HG02840 (cell line): ENCODE data around the gene IQGAP2.

Source experiments
- ATAC-seq: cut with Tn5 transposase; IDR thresholded peaks from one replicate; pipeline ENCODE4 v1.9.1; 2021; ENCODE audit warnings: mild to moderate bottlenecking, moderate library complexity, moderate number of reproducible peaks; ENCODE audit not compliant: unreplicated experiment, low FRiP score

IQGAP2 gene

GRCh38 chr5:76445830-76446229 is 42.7 kb downstream of the IQGAP2 start:
- no peak for ATAC-seq

DNA sequence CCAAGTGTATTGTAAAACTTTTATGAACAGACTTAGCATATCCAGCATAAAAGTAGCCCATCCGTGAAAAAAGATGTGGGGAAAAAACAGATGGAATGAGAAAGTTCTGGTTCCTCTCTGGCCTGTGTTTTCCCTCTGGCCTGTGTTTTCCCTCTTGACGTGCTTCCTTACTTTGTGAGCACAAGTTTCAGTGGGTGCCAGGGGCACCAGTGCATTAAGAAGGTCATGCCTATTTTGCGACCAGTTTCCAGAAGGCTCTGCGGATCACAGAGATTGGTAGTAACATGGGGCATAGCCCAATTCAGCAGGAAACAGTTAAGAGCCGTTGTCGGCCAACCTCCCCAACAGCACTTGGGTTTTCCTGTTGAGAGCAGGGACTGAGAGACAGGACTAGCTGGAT is 43.7 kb downstream of the IQGAP2 start:
- ATAC-seq: no peak

DNA sequence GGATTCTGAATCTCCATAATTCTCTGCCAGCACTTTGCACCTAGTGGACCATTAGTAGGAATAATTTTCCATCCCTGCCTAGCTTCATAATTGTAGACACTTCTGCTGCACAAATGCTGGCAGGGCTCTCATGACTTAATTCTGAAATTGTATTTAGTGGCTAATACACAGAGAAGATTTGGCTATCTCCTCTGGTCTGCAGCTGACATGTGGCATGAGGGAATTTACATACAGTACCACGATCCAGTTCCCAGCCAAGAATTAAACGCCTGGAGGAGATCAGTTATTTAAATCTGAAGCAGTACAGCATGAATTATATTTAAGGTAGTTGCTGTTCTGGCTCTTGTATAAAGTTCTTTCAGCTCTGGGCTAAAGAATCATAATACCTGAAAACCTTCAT is 46.5 kb downstream of the IQGAP2 start:
- ATAC-seq: no peak

DNA sequence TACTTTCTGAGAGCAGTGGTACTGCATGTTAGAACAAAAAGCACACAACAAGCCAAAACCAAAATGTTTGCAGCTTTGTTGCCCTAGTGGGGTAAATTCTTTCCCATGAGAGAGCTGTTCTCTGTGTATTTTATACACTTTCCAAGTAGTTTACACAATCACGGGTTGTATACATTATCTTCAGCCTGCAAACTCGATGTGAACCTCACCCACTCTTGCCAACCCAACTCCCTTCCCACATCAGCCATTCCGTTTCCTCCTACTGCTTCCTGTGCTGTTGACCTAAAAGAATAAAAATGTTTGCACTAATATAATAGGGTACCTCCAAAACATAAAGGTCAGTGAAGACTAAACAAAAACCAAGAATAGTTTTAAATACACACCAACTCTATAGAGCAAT is 47.0 kb downstream of the IQGAP2 start:
- ATAC-seq: no peak

DNA sequence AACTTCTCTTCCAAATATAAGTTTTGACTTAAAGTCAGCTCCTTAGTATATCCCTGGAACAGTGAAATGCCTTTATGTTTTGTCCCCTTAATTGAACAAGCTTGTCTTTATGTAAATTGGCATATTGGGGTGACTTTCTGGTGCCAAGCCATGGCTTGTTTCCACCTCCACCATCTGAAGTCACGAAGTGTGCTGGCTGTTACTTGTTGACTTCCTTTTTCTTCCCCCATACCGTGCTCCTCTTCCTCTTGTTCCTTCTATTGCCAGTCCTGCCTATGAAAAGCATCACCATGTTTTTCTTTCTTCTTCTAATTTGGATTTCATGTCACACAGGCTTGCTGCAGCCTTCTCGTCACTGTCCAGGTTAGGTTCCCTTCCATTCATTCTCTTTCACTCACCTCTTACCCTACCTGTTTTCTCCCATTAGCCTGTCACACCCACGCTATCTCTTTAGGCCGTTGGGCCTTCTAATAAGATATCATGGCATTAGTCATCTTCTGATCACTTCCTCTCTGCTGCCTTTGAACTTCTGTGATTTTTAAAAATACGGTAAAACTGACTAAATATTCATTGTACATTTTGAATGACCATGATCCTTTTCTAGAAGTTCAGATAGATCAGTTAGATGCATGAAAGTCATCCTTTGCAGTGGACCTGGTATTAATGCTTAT is 48.1 kb downstream of the IQGAP2 start:
- ATAC-seq: no peak

GRCh38 chr5:76455531-76456133 is 52.5 kb downstream of the IQGAP2 start:
- no peak for ATAC-seq

- no peak for ATAC-seq
Observed at GRCh38 chr5:76456258-76456657, 53.2 kb downstream of the IQGAP2 start.

GRCh38 chr5:76457674-76458485 is 54.8 kb downstream of the IQGAP2 start:
- ATAC-seq: no peak

GRCh38 chr5:76458486-76458830 is 55.4 kb downstream of the IQGAP2 start:
- ATAC-seq: no peak

DNA sequence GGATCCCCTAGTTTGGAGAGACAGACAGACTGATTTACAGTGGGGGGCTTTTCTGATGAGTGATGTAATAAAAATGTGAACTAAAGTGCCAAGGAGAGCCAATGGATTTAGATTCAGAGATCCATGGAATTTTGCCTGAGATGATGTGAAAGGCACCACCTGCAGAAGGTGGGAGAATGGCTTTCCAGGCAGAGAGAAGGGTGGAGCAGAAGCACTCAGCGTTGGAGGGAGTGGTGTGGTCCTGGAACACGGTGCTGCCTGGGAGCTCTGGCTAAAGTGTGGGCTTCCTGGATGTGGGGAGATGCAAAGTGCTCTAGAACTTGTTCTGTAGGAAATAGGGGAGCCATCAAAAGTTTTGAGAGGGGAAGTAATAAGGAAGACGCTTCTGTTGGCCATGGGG is 57.0 kb downstream of the IQGAP2 start:
- ATAC-seq: no peak

DNA sequence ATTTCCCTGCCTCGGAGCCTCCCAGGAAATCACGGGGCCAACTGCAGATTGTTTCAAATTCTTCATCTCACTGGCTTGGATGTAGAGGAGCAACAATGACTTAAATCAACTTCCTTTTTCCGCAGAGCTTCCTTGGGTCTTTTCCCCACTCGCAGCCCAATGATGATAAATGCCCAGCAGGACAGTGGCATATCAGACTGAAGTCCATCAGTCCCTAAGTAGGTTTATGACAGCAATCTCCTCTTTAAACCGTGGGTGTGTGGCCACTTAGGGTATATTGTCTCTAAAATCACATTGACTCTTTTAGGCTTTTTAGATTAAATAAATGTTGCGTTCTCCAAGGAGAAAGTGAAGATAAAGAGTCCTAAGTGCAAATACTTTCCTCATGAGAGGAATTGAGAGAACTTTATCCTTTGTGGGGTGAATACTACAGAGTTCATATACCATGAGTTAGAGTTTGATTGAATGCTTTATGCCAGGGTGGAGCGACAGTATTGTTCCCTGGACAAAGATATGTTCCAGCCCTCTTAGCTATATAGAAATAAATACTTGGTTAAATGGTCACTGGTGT is 59.1 kb downstream of the IQGAP2 start:
- no peak for ATAC-seq

GRCh38 chr5:76467216-76467615 is 64.1 kb downstream of the IQGAP2 start:
- no peak for ATAC-seq

DNA sequence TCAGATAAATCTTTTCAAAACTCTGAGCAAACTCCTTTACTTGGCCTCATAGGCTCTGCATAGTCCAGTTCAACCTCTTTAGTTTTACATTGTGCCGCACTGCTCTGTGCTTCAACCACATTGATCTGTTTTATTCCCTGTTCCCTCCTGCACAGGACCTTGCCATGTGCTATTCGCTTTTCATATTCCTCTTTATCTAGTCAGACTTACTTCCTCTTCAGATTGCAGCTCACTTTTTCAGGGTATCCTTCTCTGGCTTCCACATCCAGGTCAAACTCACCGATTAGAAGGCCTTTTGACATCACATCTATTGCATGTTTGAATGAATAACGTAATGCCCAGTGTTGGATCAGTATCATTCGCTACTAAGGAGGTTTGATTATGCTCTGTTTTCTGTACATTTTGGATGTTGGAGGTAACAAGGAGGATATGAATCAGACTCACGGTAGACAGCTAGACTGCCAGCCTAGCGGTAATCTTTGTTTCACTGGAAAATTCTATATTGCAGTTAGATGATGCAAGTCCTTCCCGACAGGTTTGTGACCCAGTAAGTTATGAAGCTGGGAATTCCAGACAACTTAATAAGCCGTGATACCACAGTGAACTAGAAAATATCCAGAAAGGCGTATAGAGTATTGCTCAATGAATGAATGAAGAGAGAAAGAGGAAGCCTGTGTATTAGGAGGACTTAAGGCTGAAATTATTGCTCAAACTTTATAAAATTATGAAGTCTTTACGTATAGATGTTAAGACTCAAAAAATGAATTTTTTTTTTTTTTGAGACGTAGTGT is 65.7 kb downstream of the IQGAP2 start:
- no peak for ATAC-seq

DNA sequence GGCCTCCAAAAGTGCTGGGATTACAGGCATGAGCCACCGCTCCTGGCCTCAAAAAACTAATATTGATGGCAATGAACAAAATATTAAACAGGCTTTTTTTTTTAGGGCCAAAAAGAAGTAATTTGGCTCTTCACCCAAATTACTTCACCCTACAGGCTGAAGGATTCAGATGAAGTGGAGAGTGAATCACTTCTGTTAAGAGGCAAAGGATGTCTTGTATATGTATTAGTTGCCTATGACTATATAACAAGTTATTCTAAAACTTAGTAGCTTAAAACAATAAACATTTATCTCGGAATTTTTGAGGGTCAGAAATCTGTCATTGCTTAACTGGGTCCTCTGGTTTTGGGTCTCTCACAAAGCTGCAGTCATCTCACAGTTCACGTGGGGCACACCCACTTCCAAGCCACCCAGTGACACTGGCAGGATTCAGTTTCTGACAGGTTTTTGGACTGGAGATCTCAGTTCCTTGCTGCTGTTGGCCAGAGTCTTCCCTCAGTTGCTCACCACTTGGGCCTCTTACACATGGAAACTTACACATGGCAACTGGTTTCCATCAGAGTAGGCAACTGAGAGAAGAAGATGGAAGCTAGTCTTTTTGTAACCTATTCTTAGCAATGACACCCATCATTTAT is 66.7 kb downstream of the IQGAP2 start:
- ATAC-seq: no peak

GRCh38 chr5:76470976-76471375 is 67.9 kb downstream of the IQGAP2 start:
- ATAC-seq: no peak

- no peak for ATAC-seq
Observed at GRCh38 chr5:76471406-76471805, 68.3 kb downstream of the IQGAP2 start.

DNA sequence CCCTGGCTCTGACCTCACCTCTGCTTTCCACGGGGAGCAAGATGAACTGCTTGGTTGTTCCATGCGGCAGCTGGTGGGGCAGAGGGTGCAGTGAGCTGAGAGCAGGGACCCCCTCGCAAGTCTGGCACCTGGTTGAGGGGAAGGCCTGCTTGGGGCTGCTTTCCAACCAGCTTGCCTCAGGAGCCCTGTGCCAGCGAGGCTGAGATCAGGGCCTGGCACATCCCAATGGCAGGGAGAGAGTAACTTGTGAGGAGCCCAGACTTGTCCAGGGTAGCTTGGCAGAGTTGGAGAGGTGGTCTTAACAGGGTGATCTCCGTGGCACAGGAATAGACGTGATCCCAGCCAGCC is 68.9 kb downstream of the IQGAP2 start:
- ATAC-seq: no peak

DNA sequence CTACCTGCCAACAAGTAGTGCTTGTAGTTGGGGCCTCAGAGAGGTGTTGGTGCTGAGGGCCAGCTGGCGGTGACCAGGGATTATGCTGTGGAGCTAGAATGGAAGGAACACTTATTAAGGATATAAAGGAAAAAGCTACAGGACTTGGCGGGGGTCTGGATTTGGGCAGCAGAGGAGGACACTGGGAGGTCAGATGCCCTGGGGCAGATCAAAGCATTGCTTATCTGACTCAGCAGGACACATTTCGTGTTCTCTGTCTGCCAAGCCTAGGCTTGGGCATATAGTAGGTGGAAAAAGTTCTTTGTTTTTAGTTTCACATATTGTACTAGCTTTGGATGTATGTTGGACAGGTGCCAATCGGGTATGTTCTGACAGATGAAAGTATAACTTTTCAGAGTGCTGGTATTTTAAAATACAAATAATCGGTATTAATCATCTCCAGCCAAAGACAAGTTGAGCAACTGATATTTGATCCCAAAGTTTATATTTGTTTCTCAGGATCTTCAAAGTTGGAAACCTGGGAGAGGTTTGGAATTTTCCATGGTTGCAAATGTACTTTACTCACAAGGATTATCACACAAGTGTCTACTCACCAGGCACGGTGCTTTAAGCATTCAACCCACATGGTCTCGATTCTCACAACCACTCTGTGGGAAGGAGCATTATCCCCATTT is 69.4 kb downstream of the IQGAP2 start:
- no peak for ATAC-seq

DNA sequence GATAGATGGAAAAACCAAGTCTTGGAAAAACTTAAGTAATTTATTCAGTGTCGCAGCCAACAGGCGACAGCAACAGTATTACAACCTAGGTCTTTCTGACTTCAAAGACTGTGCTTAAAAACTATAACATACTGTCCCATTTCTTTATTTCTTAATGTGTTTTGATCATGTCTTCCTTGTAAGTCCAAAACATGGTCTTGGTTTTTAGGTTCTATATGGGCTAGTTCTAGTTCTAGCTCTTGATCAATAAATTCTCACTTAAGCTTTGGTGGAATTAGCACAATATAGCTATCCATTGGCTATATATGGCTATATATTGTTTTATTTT is 69.9 kb downstream of the IQGAP2 start:
- ATAC-seq: no peak

- no peak for ATAC-seq
Observed at GRCh38 chr5:76473661-76474060, 70.6 kb downstream of the IQGAP2 start.
